GM21381 (cell line): ENCODE measurements around the gene UGT1A3.
"Not testable (repeated sequence)": the region's sequence is repeated elsewhere in the genome, so short reads cannot be mapped to it uniquely, and the experiment has no call there.

Experiments
- ATAC-seq: cut with Tn5 transposase; IDR thresholded peaks from one replicate; pipeline ENCODE4 v1.9.1; 2021; ENCODE audit warnings: mild to moderate bottlenecking, moderate library complexity; ENCODE audit not compliant: unreplicated experiment

The UGT1A3 gene

DNA sequence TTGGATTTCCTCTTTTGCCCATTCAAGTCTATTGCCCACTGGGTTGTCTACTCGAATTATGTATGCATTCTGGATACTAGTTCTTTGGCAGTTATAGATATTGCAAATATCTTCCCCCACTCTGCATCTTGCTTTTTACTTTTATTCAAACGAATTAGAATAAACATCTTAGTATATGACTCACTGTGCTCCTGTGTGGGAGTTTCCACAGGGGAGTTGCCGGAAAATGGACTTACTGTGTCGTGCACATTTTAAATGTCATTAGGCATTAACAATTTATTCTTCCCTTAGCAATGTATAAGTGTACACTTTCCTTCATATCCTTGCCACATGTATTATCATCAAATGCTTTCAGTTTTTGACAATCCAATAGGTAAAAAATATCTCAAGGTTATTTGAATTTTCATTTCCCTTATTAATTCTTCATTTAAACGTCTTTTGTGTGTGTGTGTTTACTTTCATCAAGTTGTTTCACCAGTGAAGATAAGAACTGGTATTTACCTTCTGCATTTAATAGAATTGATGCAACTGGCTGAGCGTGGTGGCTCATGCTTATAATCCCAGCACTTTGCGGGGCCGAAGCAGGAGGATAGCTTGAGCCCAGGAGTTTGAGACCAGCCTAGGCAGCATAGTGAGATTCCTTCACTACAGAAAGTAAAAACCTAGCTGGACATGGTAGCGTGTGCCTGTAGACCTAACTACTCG is 20.8 kb upstream of the UGT1A3 start:
- ATAC-seq: no peak

DNA sequence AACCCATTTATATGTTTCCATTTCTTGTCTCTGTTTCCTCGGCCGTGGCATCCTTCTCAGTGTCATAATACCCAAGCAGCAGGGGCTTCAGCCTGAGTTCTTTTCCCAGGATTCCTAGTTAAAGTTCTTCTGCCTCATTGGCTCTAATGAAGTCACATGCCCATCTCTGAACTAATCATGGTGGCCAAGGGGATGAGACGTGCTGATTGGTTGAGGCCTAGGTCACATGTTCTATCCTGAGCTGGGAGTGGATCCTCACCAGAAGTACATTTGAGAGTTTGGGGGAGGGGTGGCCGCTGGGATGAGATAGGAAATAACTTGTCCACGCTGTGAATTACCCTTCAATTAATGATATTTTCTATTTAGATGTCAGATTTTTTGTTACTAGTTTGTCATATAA is 19.9 kb upstream of the UGT1A3 start:
- ATAC-seq: no peak

DNA sequence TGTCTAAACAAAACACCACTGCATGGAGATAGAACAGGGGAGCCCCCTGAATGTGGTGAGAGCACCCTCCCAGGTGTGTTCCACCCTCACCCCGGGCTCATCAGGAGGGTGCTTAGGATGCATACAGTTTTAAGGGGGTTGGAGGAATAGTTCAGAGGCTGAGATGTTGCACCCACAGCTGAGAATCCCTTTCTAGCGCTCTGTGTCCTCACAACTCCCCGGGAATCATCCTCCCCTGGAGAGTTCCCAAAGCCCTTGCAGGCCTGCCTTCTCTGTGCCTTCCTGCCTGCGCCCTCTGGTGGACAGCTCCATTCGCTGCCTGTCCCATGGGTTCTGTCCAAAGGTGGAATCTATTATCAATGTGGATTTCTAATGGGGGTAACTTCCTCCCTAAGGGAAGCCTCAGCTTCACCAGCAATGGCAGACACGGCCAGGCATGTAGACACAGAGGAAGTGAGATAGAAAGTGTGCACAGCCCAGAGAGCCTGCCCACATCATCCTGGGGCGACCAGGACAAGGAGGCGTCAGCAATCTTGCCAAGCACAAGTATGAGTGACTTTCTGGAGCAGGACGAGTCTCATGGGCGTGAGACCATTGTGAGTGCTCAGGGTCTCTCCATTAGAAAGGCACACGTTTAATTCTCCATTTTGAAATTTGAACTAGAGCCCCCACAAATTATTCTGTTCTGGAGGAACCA is 17.4 kb upstream of the UGT1A3 start:
- ATAC-seq: no peak

DNA sequence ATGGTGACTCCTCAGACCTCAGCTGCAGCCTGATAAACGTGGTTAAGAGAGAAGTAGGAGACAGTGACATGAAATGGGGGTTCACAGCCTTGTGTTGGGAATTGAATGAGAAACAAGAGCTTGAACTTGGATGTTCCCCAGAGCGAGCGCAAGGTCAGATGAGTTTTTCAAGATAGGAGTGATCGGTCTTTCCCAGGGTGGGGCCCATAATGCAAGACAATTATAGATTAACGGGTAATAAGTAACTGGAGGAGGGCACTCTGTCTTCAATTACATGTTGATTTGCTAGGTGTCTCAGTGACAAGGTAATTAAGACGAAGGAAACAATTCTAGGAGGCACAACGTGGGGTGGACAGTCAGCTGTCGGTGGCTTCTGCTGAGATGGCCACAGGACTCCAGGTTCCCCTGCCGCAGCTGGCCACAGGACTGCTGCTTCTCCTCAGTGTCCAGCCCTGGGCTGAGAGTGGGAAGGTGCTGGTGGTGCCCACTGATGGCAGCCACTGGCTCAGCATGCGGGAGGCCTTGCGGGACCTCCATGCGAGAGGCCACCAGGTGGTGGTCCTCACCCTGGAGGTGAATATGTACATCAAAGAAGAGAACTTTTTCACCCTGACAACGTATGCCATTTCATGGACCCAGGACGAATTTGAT is 16.1 kb upstream of the UGT1A3 start, which contains the start of gene UGT1A5:
Gene UGT1A5 (plus strand): TSS at position 297 of the 651 bp plus-strand sequence. CDS start 85 bp downstream, at position 382.
- no peak for ATAC-seq

DNA sequence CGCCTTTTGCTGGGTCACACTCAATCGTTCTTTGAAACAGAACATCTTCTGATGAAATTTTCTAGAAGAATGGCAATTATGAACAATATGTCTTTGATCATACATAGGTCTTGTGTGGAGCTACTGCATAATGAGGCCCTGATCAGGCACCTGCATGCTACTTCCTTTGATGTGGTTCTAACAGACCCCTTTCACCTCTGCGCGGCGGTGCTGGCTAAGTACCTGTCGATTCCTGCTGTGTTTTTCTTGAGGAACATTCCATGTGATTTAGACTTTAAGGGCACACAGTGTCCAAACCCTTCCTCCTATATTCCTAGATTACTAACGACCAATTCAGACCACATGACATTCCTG is 15.6 kb upstream of the UGT1A3 start:
- no peak for ATAC-seq

DNA sequence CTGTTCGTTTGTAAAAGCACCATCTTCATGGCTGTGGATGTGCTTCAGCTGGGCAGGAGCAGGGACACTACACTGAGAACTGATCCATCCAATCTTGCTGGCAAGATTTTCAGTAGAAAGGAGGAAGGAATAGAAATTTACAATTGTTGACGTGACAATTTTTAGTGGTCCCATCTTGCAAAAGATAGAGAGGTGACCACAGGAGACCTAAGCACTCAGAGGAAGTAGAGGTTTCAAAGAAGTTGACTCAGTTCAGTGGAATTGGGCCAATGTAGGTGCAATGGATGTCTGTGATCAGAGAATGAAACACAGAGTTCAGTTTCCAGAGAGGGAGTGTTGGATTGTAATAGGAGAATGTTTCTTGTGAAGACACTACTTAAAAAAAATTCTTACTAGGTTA is 14.7 kb upstream of the UGT1A3 start:
- no peak for ATAC-seq

DNA sequence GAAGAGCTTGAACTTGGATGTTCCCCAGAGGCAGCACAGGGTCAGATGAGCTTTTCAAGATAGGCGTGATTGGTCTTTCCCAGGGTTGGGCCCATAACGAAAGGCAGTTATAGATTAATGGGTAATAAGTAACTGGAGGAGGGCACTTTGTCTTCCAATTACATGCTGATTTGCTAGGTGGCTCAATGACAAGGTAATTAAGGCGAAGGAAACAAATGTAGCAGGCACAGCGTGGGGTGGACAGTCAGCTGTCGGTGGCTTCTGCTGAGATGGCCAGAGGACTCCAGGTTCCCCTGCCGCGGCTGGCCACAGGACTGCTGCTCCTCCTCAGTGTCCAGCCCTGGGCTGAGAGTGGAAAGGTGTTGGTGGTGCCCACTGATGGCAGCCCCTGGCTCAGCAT is 10.3 kb upstream of the UGT1A3 start, which contains the start of gene UGT1A4:
Gene UGT1A4 (plus strand): TSS at position 185 of the 400 bp plus-strand sequence. CDS start 85 bp downstream, at position 270.
- no peak for ATAC-seq

DNA sequence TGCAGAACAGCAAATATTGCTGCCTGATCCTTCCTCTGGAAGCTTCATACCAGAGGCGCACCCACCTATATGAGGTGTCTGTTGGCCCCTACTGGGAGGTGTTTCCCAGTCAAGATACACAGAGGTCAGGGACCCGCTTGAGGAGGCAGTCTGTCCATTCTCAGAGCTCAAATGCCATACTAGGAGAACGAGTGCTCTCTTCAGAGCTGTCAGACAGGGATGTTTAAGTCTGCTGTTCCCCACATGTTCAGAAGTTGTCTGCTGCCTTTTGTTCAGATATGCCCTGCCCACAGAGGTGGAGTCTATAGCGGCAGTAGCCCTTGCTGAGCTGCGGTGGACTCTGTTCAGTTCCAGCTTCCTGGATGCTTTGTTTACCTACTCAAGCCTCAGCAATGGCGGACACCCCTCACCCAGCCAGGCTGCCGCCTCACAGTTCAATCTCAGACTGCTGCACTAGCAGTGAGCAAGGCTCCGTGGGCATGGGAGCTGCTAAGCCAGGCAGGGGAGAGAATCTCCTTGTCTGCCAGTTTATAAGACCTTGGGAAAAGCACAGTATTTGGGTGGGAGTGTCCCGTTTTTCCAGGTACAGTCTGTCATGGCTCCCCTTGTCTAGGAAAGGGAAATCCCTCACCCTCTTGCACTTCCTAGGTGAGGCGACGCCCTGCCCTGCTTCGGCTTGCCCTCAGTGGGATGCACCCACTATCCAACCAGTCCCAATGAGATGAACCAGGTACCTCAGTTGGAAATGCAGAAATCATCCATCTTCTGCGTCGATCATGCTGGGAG is 8.2 kb downstream of the UGT1A3 start:
- ATAC-seq: not testable (repeated sequence)

DNA sequence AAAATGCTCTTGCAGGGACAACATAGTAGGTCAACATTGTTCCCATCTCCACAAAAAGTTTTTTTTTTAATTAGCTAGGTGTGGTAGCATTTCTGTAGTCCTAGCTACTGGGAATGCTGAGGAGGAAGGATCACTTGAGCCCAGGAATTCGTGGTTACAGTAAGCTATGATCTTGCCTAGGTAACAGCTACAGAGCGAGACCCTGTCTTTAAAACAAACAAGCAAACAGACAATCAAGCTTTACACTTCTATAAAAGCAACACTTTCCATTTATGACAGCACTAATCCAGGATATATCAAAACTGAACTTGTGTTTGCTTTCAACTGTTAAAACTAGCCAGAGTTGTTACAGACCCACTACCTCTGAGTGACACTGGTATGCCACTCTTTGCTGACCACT is 12.0 kb downstream of the UGT1A3 start:
- no peak for ATAC-seq

DNA sequence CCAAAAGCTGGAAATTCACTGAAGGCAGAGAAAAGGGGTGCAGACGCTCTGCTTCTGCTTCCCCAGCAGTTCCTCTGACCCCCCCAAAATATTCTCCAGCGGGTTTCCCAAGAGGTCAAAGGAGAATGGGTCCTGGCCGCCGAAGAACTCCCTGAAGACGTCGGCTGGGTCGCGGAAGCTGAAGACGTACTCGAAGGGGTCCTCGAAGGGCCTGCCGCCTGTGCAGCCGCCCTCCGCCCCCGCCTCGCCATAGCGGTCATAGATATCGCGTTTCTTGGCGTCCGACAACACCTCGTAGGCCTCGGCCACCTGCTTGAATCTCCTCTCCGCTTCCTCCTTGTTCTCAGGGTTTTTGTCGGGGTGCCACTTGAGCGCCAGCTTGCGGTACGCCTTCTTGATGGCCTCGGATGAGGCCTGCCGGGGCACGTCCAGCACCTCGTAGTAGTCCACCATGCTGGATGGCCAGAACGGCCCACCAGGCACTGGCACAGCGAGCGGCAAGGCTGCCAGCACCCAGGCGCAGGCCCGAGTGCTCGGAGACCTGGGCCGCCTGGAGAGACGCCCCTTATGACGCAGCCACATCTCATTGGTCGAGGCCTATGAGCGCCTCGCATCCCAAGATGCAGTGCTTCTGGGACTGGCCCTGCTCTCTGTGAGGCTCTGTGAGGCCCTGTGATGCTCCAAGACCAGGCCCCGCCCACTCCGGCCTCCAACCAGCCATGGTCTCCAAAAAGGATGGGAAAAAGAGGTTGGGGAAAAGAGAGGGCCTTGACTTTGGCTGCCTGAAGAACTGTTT is 14.8 kb downstream of the UGT1A3 start:
- ATAC-seq: no peak

DNA sequence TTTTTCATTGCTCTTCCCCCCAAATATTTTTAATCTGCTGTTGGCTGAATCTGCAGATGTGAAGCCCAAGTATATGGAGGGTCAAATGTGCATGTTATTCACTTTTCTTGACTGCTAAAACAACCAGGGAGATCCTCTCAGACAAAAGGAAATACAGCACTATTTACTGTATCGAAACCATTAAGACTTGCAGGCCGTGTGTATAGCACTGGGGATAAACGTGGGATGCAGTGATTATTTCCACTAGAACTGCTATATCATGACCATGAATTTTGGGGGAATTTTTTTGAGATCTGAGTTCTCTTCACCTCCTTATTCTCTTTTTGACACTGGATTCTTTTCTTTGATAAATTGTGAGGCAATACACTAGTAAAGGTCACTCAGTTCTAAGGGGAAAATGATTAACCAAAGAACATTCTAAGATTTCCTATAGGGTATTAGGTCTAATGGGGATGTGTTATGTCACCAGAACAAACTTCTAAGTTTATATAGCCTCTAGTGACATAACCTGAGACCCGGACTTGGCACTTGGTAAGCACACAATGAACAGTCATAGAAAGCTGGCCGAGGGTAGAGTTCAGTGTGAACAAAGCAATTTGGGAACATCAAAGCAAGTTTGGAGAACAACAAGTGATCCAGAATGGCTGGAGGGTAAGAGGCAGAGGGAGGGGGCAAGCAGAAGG is 16.4 kb downstream of the UGT1A3 start:
- ATAC-seq: no peak

DNA sequence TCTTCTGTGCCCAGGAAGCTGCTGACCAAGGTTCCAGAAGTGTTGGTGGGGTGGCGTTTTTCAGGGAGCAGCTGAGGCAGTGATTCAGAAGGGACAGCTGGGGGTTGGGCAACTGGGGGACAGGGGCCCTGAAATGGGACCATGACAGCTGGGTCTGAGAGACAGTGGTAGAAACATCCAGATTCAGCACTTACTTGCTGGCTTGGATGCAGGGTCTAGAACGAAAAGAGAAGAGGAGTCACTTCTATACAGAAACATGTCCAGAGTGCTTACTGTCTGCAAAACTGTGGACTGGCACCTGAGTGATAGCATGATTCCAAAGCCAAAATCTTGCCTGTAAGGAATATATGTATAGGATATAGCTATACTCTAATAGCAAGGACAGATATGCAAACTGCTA is 17.0 kb downstream of the UGT1A3 start:
- not testable (repeated sequence) for ATAC-seq

DNA sequence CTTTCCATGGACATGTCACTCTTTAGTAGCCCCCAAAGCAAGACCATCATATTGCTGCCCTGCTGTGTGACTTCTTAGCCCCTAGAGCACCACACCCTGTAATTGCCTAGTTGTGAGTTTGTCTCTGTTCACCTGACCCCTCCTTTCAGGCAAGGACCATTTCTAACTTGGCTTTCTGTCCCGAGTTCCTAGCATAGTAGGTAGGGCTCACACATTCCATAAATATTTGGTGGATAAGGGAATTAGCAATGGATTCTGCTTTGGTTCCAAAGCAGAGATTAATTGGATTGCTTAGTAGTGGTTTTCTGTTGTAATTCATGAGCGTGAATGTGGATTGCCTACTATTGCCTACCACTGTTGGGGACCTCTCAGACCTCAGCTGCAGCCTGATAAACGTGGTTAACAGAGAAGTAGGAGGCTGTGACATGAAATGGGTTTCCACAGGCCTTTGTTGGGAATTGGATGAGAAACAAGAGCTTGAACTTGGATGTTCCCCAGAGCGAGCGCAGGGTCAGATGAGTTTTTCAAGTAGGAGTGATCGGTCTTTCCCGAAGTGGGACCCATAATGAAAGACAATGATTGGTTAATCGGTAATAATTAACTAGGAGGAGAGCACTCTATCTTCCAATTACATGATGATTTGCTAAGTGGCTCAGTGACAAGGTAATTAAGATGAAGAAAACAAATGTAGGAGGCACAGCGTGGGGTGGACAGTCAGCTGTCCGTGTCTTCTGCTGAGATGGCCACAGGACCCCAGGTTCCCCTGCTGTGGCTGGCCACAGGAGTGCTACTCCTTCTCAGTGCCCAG is 17.8 kb downstream of the UGT1A3 start:
- no peak for ATAC-seq

DNA sequence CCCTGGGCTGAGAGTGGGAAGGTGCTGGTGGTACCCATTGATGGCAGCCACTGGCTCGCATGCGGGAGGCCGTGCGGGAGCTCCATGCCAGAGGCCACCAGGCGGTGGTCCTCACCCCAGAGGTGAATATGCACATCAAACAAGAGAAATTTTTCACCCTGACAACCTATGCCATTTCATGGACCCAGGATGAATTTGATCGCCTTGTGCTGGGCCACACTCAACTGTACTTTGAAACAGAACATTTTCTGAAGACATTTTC is 18.4 kb downstream of the UGT1A3 start:
- no peak for ATAC-seq

DNA sequence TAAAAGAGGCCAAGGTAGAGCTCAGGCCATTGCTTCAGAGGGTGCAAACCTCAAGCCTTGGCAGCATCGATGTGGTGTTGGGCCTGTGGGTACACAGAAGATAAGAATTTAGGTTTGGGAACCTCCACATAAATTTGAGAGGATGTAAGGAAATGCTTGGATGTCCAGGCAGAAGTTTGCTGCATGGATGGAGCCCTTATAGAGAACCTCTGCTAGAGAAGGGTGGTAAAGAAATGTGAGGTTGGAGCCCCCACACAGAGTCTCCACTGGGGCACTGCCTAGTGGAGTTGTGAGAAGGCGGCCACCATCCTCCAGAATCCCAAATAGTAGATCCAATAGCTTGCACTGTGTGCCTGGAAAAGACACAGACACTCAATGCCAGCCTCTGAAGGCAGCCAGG is 21.8 kb downstream of the UGT1A3 start:
- not testable (repeated sequence) for ATAC-seq

DNA sequence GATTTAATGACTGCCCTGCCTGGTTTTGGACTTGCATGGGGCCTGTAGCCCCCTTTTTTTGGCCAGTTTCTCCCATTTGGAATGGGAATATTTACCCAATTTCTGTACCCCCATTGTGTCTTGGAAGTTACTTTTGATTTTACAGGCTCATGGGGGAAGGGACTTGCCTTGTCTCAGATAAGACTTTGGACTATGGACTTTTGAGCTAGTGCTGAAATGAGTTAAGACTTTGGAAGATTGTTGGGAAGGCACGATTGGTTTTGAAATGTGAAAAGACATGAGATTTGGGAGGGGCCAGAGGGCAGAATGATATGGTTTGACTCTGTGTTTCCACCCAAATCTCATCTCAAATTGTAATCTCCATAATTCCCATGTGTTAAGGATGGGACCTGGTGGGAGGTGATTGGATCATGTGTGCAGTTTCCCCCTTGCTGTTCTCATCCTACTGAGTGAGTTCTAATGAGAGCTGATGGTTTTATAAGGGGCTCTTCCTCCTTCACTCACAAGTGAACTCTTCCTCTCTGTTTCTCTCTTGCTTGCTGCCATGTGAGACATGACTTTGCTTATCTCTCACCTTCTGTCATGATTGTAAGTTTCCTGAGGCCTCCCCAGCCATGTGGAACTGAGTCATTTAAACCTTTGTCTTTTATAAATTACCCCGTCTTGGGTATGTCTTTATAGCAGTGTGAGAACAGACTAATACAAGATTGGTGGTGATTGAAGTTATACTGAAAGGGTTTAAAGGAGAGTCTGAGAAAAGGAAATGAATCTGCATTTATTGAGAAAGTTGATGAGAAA is 22.6 kb downstream of the UGT1A3 start:
- ATAC-seq: not testable (repeated sequence)

DNA sequence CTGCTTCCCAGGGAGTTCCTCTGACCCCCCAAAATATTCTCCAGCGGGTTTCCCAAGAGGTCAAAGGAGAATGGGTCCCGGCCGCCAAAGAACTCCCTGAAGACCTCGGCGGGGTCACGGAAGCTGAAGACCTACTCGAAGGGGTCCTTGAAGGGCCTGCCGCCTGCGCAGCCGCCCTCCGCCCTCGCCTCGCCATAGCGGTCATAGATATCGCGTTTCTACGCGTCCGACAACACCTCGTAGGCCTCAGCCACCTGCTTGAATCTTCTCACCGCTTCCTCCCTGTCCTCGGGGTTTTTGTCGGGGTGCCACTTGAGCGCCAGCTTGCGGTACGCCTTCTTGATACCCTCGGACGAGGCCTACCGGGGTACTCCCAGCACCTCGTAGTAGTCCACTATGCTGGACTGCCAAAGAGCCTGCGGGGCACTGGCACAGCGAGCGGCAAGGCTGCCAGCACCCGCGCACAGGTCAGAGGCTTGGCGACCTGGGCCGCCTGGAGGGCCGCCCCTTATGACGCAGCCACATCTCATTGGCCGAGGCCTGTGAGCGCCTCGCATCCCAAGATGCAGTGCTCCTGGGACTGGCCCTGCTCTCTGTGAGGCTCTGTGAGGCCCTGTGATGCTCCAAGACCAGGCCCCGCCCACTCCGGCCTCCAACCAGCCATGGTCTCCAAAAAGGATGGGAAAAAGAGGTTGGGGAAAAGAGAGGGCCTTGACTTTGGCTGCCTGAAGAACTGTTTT is 26.2 kb downstream of the UGT1A3 start:
- no peak for ATAC-seq
